ENCODE results near the gene RPF1.
A peak's percentile ranks its signal among the peaks of the same experiment; 100 is the strongest.
"Not testable (repeated sequence)": the region's sequence is repeated elsewhere in the genome, so short reads cannot be mapped to it uniquely, and the experiment has no call there.

Gene RPF1

GRCh38 chr1:84502927-84503326 lies 23.9 kb downstream of the RPF1 start:
- no peak overlapping the region for H3K4me3 ChIP-seq (replicated peaks; ENCODE audit: low read depth, low read length)
- no peak for DNase-seq (ENCODE audit: extremely low read depth, insufficient read length)
- peaks cover 3% of the 10 kb centered on the region; the same call in 1 of the 2 replicates for H3K36me3 ChIP-seq (ENCODE audit: control insufficient read depth, insufficient read depth, low read length)
- TF ChIP-seq, protein P1, sequence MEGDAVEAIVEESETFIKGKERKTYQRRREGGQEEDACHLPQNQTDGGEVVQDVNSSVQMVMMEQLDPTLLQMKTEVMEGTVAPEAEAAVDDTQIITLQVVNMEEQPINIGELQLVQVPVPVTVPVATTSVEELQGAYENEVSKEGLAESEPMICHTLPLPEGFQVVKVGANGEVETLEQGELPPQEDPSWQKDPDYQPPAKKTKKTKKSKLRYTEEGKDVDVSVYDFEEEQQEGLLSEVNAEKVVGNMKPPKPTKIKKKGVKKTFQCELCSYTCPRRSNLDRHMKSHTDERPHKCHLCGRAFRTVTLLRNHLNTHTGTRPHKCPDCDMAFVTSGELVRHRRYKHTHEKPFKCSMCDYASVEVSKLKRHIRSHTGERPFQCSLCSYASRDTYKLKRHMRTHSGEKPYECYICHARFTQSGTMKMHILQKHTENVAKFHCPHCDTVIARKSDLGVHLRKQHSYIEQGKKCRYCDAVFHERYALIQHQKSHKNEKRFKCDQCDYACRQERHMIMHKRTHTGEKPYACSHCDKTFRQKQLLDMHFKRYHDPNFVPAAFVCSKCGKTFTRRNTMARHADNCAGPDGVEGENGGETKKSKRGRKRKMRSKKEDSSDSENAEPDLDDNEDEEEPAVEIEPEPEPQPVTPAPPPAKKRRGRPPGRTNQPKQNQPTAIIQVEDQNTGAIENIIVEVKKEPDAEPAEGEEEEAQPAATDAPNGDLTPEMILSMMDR (IDR thresholded peaks at IDR 0.05; ENCODE audit: insufficient read depth, low read length, poor library complexity, severe bottlenecking), result no peak
- H3K27me3 ChIP-seq (replicated peaks; ENCODE audit: control insufficient read depth, insufficient read depth, low read length), result no peaks in the 10 kb centered on the region

DNA sequence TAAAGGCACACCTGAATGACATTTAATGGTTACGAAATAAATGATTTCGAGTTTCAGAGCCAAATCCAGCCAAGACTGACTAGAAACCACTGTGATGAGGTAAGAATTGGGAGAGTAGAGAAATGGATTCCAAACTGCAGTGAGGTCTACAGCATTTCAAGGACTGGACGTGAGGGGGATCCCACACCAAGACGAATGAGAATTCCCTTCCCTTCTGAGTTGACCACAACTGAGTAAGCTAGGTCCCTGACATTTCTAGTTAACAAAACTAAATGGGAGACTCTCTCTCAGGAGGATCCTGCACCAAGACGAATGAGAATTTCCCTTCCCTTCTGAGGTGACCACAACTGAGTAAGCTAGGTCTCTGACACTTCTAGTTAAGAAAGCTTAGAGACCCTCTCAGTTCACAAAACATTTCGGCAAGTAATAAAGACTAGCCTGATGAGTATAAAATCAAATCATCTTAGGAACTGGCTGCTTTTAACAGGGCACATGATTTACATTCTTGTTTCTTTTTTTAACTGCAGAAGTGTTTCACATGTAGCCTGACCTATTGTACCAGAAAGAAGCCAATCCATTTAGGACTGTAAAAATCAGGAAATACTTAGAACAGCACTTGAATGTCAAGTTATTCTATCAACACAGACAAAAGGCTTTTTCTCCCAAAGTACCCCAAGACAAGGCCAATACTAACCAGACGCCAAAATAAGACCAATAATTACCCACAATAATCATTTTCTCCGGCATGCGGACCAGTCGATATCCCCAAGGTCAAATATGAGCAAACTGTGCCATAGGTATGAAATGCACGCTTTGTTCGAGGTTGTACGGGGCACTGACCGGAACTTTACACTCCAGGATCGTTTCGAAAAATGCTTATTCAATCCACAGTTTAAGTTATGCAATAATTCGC lies 25.8 kb downstream of the RPF1 start:
- Histone ChIP-seq H3K27me3 (replicated peaks; ENCODE audit: control insufficient read depth, insufficient read depth, low read length) (no peaks in the 10 kb centered on the region), H3K4me3 (replicated peaks; ENCODE audit: low read depth, low read length) (peak overlapping the region; percentile 89), H3K36me3 (ENCODE audit: control insufficient read depth, insufficient read depth, low read length) (peaks cover 3% of the 10 kb centered on the region; the same call in 1 of the 2 replicates)
- TF ChIP-seq, protein P1 (IDR thresholded peaks at IDR 0.05; ENCODE audit: insufficient read depth, low read length, poor library complexity, severe bottlenecking), result no peak
- no peak for DNase-seq (ENCODE audit: extremely low read depth, insufficient read length)

GRCh38 chr1:84505493-84506001 lies 26.5 kb downstream of the RPF1 start:
- TF ChIP-seq, protein P1 (IDR thresholded peaks at IDR 0.05; ENCODE audit: insufficient read depth, low read length, poor library complexity, severe bottlenecking), result no peak
- Histone ChIP-seq H3K36me3 (ENCODE audit: control insufficient read depth, insufficient read depth, low read length) (no peaks in the 10 kb centered on the region; the same call in 1 of the 2 replicates), H3K27me3 (replicated peaks; ENCODE audit: control insufficient read depth, insufficient read depth, low read length) (no peaks in the 10 kb centered on the region), H3K4me3 (replicated peaks; ENCODE audit: low read depth, low read length) (peak overlapping the region; percentile 89)
- DNase-seq (ENCODE audit: extremely low read depth, insufficient read length), result no peak

GRCh38 chr1:84506002-84506728 lies 27.1 kb downstream of the RPF1 start, which contains the start of the genes GNG5 and SPATA1:
Gene GNG5, minus strand, starts transcription at chr1:84506581. Its CDS starts 490 bp downstream, at chr1:84506091.
Gene SPATA1, plus strand, starts transcription at chr1:84506386. Its CDS starts 9,974 bp downstream, at chr1:84516360.
- DNase-seq (ENCODE audit: extremely low read depth, insufficient read length), result peak; percentile 98
- H3K36me3 ChIP-seq (ENCODE audit: control insufficient read depth, insufficient read depth, low read length), result no peaks in the 10 kb centered on the region; the same call in 1 of the 2 replicates
- H3K27me3 ChIP-seq (replicated peaks; ENCODE audit: control insufficient read depth, insufficient read depth, low read length), result no peaks in the 10 kb centered on the region
- H3K4me3 ChIP-seq (replicated peaks; ENCODE audit: low read depth, low read length), result peak within 1 kb of the TSS; percentile 89
- TF ChIP-seq, protein P1 (IDR thresholded peaks at IDR 0.05; ENCODE audit: insufficient read depth, low read length, poor library complexity, severe bottlenecking), result no peak

DNA sequence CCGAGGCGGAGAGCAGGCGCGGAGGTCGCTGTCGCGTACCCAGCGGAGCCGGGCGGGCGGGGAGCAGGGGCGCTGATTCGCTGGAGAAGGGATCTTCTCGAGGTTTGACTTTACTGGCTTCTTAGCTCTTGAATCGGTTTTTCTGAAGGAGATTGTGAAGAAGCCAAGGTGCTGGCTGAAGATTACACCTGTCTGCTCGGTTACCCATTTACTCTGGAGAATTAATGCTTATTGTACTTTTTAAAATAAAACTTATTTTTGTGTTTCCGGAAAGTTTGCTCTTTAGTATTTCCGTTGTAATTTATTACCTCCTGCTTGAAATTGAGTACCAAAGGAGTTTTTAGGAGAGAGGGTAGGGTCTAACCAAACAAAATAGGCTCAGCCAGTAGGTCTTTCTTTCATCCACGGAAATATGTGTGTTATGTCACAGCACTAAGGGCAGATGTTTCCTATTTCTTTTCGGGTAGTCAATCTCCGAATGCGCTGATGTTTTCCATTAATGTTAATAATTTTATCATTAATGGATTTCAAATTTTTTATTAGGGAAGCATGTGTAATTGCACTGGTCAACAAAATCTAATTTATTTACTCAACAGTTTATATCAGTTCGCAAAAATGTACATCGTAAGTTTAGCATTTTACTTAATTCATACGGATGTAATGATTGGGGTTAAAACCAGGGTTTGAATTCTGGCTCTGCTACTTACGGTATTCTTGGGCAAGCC lies 27.8 kb downstream of the RPF1 start:
- TF ChIP-seq, protein P1 (IDR thresholded peaks at IDR 0.05; ENCODE audit: insufficient read depth, low read length, poor library complexity, severe bottlenecking), result no peak
- DNase-seq (ENCODE audit: extremely low read depth, insufficient read length), result no peak
- Histone ChIP-seq H3K27me3 (replicated peaks; ENCODE audit: control insufficient read depth, insufficient read depth, low read length) (no peaks in the 10 kb centered on the region), H3K36me3 (ENCODE audit: control insufficient read depth, insufficient read depth, low read length) (no peaks in the 10 kb centered on the region), H3K4me3 (replicated peaks; ENCODE audit: low read depth, low read length) (peak overlapping the region; percentile 89)

DNA sequence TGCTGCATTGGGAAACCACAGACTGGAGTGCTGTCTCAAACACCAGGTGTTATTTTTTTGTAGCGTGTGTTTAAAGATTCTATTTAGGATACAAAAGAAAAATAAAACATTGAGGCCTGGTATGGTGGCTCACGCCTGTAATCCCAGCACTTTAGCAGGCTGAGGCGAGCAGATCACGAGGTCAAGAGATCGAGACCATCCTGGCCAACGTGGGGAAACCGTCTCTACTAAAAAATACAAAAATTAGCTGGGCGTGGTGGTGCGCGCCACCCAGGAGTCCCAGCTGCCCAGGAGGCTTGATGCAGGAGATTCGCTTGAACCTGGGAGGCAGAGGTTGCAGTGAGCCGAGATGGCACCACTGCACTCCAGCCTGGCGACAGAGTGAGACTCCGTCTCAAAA lies 28.8 kb downstream of the RPF1 start:
- H3K36me3 ChIP-seq (ENCODE audit: control insufficient read depth, insufficient read depth, low read length); H3K4me3 ChIP-seq (replicated peaks; ENCODE audit: low read depth, low read length); DNase-seq (ENCODE audit: extremely low read depth, insufficient read length); H3K27me3 ChIP-seq (replicated peaks; ENCODE audit: control insufficient read depth, insufficient read depth, low read length): not testable (repeated sequence)

All from GM06990 (cell line).